Activated CD4-positive, CD25-positive, alpha-beta regulatory T cell (primary cell): ENCODE measurements around the gene TEC.

Source experiments
- DNase-seq, 4 experiments: peaks; one replicate each; lab custom pipeline; 2025; lab: John Stamatoyannopoulos, UW

Gene TEC

GRCh38 chr4:48162162-48162561 is 107.5 kb downstream of the TEC start:
- DNase-seq, result no peak

- DNase-seq, result no peak
Measured at GRCh38 chr4:48157271-48157670, 112.4 kb downstream of the TEC start.

GRCh38 chr4:48156423-48156822 is 113.2 kb downstream of the TEC start:
- DNase-seq, result no peak

GRCh38 chr4:48153791-48154550 is 115.7 kb downstream of the TEC start:
- no peak for DNase-seq

GRCh38 chr4:48152259-48152658 is 117.4 kb downstream of the TEC start:
- no peak for DNase-seq

- no peak for DNase-seq
Measured at GRCh38 chr4:48149827-48150370, 119.7 kb downstream of the TEC start.

- DNase-seq, result no peak
Measured at GRCh38 chr4:48147621-48148020, 122.0 kb downstream of the TEC start.

- no peak for DNase-seq
Measured at GRCh38 chr4:48141048-48141447, 128.6 kb downstream of the TEC start.

- peak in 1 of 4 experiments; percentile 9 for DNase-seq
Measured at GRCh38 chr4:48139691-48140090, 129.9 kb downstream of the TEC start.

GRCh38 chr4:48138936-48139335 is 130.7 kb downstream of the TEC start:
- peak in 1 of 4 experiments; percentile 3 for DNase-seq

GRCh38 chr4:48138511-48138910 is 131.1 kb downstream of the TEC start:
- DNase-seq, result no peak

- DNase-seq, result no peak
Measured at GRCh38 chr4:48137846-48138245, 131.8 kb downstream of the TEC start.

- DNase-seq, result peak in 2 of 4 experiments; percentile 10
Measured at GRCh38 chr4:48134081-48134480, 135.6 kb downstream of the TEC start, which contains the start of gene TXK. Gene TXK (minus strand): TSS chr4:48134250. CDS start chr4:48134170, 80 bp downstream.

GRCh38 chr4:48133669-48134068 is 136.0 kb downstream of the TEC start:
- no peak for DNase-seq

GRCh38 chr4:48131736-48132135 is 137.9 kb downstream of the TEC start:
- no peak for DNase-seq

GRCh38 chr4:48130100-48130499 is 139.5 kb downstream of the TEC start:
- no peak for DNase-seq

- peak in 2 of 4 experiments; percentile 20 to 22 for DNase-seq
Measured at GRCh38 chr4:48129307-48130014, 140.2 kb downstream of the TEC start.

- DNase-seq, result peak; percentile 5 to 59 (median 48)
Measured at GRCh38 chr4:48127682-48128404, 141.8 kb downstream of the TEC start.

GRCh38 chr4:48127231-48127630 is 142.4 kb downstream of the TEC start:
- DNase-seq, result no peak

GRCh38 chr4:48126621-48127020 is 143.0 kb downstream of the TEC start:
- no peak for DNase-seq

GRCh38 chr4:48124870-48125269 is 144.8 kb downstream of the TEC start:
- DNase-seq, result no peak

GRCh38 chr4:48122756-48123155 is 146.9 kb downstream of the TEC start:
- DNase-seq, result no peak
